Fibroblast of peridontal ligament (primary cell): ENCODE results near the gene GRIN2C.

Source experiments
- DNase-seq: peaks from one replicate; pipeline ENCODE4 v3.0.0-alpha.2; 2010; ENCODE audit errors: extremely low read depth

Gene GRIN2C

DNA sequence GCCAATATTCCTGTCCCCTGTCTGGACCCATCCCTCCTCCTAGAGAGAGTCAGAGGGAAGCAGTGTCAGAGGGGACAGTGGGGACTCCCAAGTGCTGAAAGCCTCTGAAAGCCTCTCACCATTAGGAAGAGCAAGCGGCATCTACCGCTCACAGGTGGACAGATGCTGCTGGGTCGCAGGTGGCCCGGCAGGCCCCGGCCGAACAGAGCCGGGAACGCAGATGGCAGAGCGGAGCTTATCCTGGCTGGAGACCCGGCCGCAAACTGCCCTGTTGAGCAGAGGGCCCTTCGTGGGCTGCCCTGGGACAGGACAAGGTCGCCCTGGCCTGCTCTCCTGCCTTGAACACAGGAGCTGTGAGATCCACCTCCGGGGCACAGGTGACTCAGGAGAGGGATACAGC is 60.6 kb downstream of the GRIN2C start:
- no peak for DNase-seq

DNA sequence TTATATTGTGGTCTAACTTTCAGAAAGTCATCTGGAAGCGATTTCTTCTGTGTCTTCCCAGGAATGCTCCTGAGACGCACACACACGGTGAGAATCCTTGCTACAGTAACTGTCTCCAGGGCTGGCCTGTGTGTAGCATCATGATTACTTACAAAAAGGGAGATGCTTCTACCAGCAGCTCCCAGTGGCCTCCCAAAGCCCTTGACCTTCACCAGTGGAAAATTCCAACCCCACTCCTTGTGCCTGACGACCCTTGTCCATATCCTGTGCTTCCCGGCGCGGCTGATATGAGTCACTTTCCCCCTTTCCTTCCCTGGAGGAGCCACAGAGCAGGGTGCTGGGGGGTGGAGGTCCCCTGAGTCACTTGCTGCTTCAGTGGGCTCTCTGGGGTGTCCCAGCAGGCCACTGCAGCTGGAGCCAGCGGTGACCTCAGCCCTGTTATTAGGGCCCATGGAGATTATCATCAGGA is 61.4 kb downstream of the GRIN2C start:
- DNase-seq, result peak; percentile 8

DNA sequence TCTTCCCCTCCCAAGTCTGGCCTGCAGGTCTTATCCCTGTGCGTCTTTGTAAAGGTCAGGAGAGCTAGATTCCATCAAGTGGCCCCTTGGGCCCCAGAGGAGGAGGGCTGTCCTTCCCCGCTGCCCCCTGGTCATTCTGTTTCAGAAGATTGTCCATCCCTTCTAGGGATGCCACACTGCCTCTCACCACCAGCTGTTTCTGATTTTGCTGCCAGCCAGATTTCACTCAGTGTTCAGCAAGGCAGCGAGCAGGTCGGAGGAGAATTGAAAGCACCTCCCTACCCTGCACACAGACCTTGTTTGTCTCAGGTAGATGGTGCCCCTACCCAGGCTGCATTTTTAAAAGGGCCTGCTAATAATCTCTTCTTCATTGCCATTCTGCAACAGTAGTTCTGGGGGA is 61.9 kb downstream of the GRIN2C start:
- no peak for DNase-seq

DNA sequence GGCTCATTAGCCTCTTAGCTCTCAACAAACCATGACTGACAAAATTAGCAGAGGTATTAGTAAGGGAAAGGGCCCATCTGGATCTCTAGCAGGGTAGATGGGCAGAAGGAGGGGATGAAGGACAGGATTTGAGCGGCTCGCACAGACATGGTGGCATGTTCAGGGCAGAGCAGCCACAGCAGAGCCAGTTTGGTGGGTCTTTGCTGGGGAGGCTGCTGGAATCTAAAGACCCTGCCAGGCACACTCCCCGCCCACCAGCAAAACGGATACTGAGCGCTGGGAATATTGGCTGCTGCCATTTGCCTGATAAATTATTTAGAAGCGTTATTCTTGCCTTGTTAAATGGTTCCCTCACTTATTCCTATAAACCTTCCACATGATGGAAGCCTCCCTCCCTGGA is 62.8 kb downstream of the GRIN2C start:
- DNase-seq, result no peak

DNA sequence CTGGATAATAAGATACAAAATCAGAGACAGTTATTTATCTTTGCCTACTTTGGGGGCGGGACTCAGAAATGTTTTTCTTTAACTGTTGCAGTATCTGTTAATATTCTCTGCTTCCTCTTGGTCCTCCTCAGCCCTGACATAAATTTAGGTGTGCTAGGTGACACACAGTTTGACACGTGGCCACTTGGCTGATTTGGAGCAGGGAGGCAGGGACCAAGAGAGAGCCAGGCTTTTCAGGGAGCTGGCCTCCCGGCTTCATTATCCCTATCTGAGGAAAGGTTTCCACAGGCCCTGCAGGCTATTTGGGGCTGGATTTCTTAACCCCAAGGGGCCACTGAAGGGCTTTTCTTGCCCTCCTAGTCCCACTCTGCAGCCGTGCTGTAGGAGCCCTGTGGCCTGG is 63.5 kb downstream of the GRIN2C start:
- no peak for DNase-seq

DNA sequence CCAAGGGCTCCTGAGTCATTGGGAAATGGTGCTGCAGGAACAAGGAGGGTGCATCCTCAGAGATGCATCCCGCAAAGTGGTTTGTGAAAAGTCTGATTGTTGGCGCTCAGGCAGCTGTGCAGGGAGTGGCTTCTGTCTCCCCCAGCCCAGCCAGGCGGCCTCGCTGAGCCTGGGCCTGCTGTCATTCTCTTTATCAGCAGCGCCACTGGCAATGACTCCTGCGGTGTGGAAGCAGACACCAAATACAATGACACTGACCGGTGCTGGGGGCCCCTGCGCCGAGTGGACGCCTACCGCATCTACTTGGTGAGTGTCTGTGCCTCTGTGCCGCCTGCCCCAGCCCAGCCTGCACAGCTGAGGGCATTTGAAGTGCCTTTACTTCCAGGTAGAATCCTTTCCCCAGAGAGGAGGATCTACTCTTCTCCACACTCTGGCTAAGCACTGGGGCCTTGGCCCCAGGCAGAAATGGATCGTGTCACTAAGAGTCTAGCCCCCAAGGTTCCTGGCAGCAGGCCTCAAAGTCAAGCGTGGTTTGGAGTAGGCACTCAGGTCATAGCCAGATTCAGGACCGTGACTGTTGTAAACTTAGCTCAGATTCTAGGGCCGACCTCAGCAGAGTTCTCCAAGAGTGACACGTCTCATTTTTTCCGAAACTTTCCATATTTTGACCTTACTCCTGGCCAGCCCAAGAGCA is 64.2 kb downstream of the GRIN2C start:
- DNase-seq, result no peak

DNA sequence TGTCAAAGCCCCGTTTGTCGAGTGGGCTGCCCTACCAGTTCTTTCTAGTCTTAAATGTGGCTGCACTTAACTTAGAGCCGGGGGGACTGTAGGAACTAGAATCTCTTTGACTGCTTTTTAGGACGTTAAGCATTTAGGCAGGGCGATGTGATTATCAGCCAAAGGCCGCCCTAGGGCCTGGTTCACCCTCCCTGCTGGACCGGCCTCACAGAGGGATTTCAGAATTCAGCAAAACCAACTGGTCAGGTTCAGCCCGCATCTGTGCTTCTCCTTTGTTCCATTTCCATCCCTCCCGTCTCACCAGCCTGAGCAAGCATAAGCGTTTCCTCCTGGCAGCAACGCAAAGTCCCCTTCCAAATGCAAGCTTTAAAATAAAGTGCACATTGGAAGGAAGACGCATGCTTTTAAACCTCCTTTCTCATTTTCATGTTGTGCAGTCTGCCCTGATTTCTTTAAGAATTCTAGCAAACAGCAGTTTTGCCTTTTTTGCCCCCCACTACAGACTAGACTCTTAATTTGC is 67.0 kb downstream of the GRIN2C start:
- DNase-seq, result no peak
